GM23248 (cell line): ENCODE results near the gene VPS37B. TPM values are rescaled to one million over a fixed set of nuclear protein-coding genes. Genes with fewer than 3 reads are reported as not detected.

Source experiments
- DNase-seq: peaks from one replicate; pipeline ENCODE4 v3.0.0-alpha.2; 2015
- H2AFZ ChIP-seq: fragments of 200-600 bp; sonication (generic); 2 replicates; pipeline ENCODE4 v1.6.1; 2016; ENCODE audit warnings: antibody characterized with exemption
- H3F3A ChIP-seq: fragments of 200-600 bp; sonication (generic); 2 replicates; pipeline ENCODE4 v1.6.1; 2016; ENCODE audit warnings: mild to moderate bottlenecking, antibody characterized with exemption, mixed run types; ENCODE audit not compliant: insufficient read depth
- H3K27ac ChIP-seq: fragments of 200-600 bp; sonication (generic); 2 replicates; pipeline ENCODE4 v1.5.1; 2016; ENCODE audit warnings: mild to moderate bottlenecking
- H3K27me3 ChIP-seq: fragments of 200-600 bp; sonication (generic); replicated peaks from 2 replicates; pipeline ENCODE4 v1.6.1; 2016; ENCODE audit warnings: mild to moderate bottlenecking; ENCODE audit not compliant: insufficient read depth
- H3K36me3 ChIP-seq: fragments of 200-600 bp; sonication (generic); 2 replicates; pipeline ENCODE4 v1.6.1; 2016; ENCODE audit warnings: low read depth, mild to moderate bottlenecking
- H3K4me1 ChIP-seq: fragments of 200-600 bp; sonication (generic); 2 replicates; pipeline ENCODE4 v1.6.1; 2016; ENCODE audit warnings: mild to moderate bottlenecking; ENCODE audit not compliant: insufficient read depth
- H3K4me2 ChIP-seq: fragments of 200-600 bp; sonication (generic); one replicate; pipeline ENCODE4 v1.6.1; 2016; ENCODE audit warnings: mild to moderate bottlenecking; ENCODE audit not compliant: unreplicated experiment
- H3K4me3 ChIP-seq: fragments of 200-600 bp; sonication (generic); 2 replicates; pipeline ENCODE4 v1.5.1; 2016; ENCODE audit warnings: mild to moderate bottlenecking
- H3K79me2 ChIP-seq: fragments of 200-600 bp; sonication (generic); 2 replicates; pipeline ENCODE4 v1.6.1; 2016; ENCODE audit warnings: mild to moderate bottlenecking; ENCODE audit not compliant: insufficient read depth
- H3K9ac ChIP-seq: fragments of 200-600 bp; sonication (generic); 2 replicates; pipeline ENCODE4 v1.6.1; 2016; ENCODE audit warnings: mild to moderate bottlenecking
- H3K9me2 ChIP-seq: fragments of 200-600 bp; sonication (generic); 2 replicates; pipeline ENCODE4 v1.6.1; 2016; ENCODE audit warnings: mixed run types, mild to moderate bottlenecking, moderate library complexity; ENCODE audit not compliant: insufficient read depth
- H3K9me3 ChIP-seq: fragments of 200-600 bp; sonication (generic); one replicate; pipeline ENCODE4 v1.6.1; 2017; ENCODE audit warnings: low read depth
- H4K20me1 ChIP-seq: fragments of 200-600 bp; sonication (generic); 2 replicates; pipeline ENCODE4 v1.6.0; 2016; ENCODE audit not compliant: insufficient read depth
- EZH2 ChIP-seq: fragments of 200-600 bp; sonication (generic); IDR thresholded peaks from 2 replicates; pipeline ENCODE4 v1.6.1; 2018; ENCODE audit warnings: antibody characterized with exemption, mild to moderate bottlenecking; ENCODE audit not compliant: insufficient read depth, poor library complexity, severe bottlenecking
- EZH2phosphoT487 ChIP-seq: fragments of 200-600 bp; sonication (generic); IDR thresholded peaks from 2 replicates; pipeline ENCODE4 v1.6.1; 2018; ENCODE audit warnings: antibody characterized with exemption, moderate library complexity, mild to moderate bottlenecking, low read depth; ENCODE audit not compliant: insufficient read depth
- WGBS, 2 experiments: methylation state at CpG; one replicate each; pipeline ENCODE4 v1.1.6; 2015 to 2017; ENCODE audit warnings: low lambda C conversion rate in 2 of 2, low coverage in 1 of 2; ENCODE audit errors: missing lambda C conversion rate in 2 of 2; 5-methylcytosine and 5-hydroxymethylcytosine counted together
- in situ Hi-C: fragments of 300-500 bp; cut with MboI; formaldehyde crosslinking; loops from 2 replicates; pipeline ENCODE4 v1.15.0; 2020
- polyA plus RNA-seq: library from polyadenylated mRNA; unstranded; fragments of >200 nt; fragmentation: Nextera tagmentation; extraction: Ambion mirVana; gene quantifications from 2 replicates; pipeline ENCODE4 v1.2.1, GENCODE V29; 2016
- total RNA-seq: library from RNA; depleted of rRNA; stranded (reverse); fragments of >200 nt; shearing (Covaris generic); gene quantifications from 2 replicates; pipeline ENCODE4 v1.2.3, GENCODE V29; 2014

VPS37B gene
- total and polyA plus RNA-seq, 2 experiments from 2014 or later: 19.1 to 31.3 TPM

GRCh38 chr12:122843455-122843854, 52.5 kb downstream of the VPS37B start:
- H3K9me3 ChIP-seq: no peaks in the 10 kb centered on the region
- H3K4me3 ChIP-seq: no peak overlapping the region
- H3F3A ChIP-seq: peaks cover 7% of the 10 kb centered on the region; the same call in 1 of the 2 replicates
- H3K9me2 ChIP-seq: no peaks in the 10 kb centered on the region
- H3K27ac ChIP-seq: no peak overlapping the region
- peaks cover 7% of the 10 kb centered on the region; the same call in 1 of the 2 replicates for H3K79me2 ChIP-seq
- H3K36me3 ChIP-seq: no peaks in the 10 kb centered on the region
- TF ChIP-seq EZH2phosphoT487 (no peak), EZH2 (no peak)
- peaks cover 21% of the 10 kb centered on the region for H3K4me1 ChIP-seq
- no peaks in the 10 kb centered on the region for H3K27me3 ChIP-seq
- no peak overlapping the region for H3K4me2 ChIP-seq
- 89 to 90% methylated on average over 8 of the region's 8 CpGs for WGBS, 2 experiments
- in situ Hi-C loops: no loop called here
- no peak overlapping the region for H2AFZ ChIP-seq
- no peak for DNase-seq
- H3K9ac ChIP-seq: no peak overlapping the region
- H4K20me1 ChIP-seq: no peaks in the 10 kb centered on the region

- in situ Hi-C loops: no loop called here
- Histone ChIP-seq H3K4me3 (no peak overlapping the region), H3K9me3 (no peaks in the 10 kb centered on the region), H3K27me3 (no peaks in the 10 kb centered on the region), H2AFZ (no peak overlapping the region), H3K4me1 (peaks cover 21% of the 10 kb centered on the region), H3K9me2 (no peaks in the 10 kb centered on the region), H3K27ac (no peak overlapping the region), H3K9ac (no peak overlapping the region), H3F3A (peaks cover 7% of the 10 kb centered on the region; the same call in 1 of the 2 replicates), H3K4me2 (no peak overlapping the region), H3K79me2 (peaks cover 12% of the 10 kb centered on the region), H4K20me1 (no peaks in the 10 kb centered on the region), H3K36me3 (no peaks in the 10 kb centered on the region)
- 90% methylated on average over 19 to 22 of the region's 22 CpGs for WGBS, 2 experiments
- no peak for DNase-seq
- no peak for TF ChIP-seq EZH2
- no peak for TF ChIP-seq EZH2phosphoT487
These were observed 53.2 kb downstream of the VPS37B start for GRCh38 chr12:122842505-122843405.

GRCh38 chr12:122841544-122842321, 54.2 kb downstream of the VPS37B start:
- no peaks in the 10 kb centered on the region for H3K9me2 ChIP-seq
- H3K27me3 ChIP-seq: no peaks in the 10 kb centered on the region
- 64 to 66% methylated on average over 23 of the region's 23 CpGs for WGBS, 2 experiments
- H4K20me1 ChIP-seq: no peaks in the 10 kb centered on the region
- DNase-seq: peak; percentile 90
- H3F3A ChIP-seq: peaks cover 7% of the 10 kb centered on the region; the same call in 1 of the 2 replicates
- no peak overlapping the region for H3K4me3 ChIP-seq
- H3K9ac ChIP-seq: 0 out of 2 replicates have a peak overlapping the region, but pooled peaks have one; percentile 20
- no peak overlapping the region for H2AFZ ChIP-seq
- H3K27ac ChIP-seq: peak overlapping the region; percentile 57
- in situ Hi-C loops: no loop called here
- no peaks in the 10 kb centered on the region for H3K36me3 ChIP-seq
- peaks cover 17% of the 10 kb centered on the region for H3K79me2 ChIP-seq
- peak overlapping the region; percentile 71 for H3K4me2 ChIP-seq
- TF ChIP-seq EZH2 (no peak), EZH2phosphoT487 (no peak)
- peaks cover 24% of the 10 kb centered on the region for H3K4me1 ChIP-seq
- no peaks in the 10 kb centered on the region for H3K9me3 ChIP-seq
